HG03039 (cell line): Measurements from ENCODE around the gene CSK.

ENCODE experiments used
- ATAC-seq: cut with Tn5 transposase; IDR thresholded peaks from one replicate; pipeline ENCODE4 v1.9.1; 2021; ENCODE audit warnings: mild to moderate bottlenecking, moderate library complexity; ENCODE audit not compliant: unreplicated experiment

The CSK gene

DNA sequence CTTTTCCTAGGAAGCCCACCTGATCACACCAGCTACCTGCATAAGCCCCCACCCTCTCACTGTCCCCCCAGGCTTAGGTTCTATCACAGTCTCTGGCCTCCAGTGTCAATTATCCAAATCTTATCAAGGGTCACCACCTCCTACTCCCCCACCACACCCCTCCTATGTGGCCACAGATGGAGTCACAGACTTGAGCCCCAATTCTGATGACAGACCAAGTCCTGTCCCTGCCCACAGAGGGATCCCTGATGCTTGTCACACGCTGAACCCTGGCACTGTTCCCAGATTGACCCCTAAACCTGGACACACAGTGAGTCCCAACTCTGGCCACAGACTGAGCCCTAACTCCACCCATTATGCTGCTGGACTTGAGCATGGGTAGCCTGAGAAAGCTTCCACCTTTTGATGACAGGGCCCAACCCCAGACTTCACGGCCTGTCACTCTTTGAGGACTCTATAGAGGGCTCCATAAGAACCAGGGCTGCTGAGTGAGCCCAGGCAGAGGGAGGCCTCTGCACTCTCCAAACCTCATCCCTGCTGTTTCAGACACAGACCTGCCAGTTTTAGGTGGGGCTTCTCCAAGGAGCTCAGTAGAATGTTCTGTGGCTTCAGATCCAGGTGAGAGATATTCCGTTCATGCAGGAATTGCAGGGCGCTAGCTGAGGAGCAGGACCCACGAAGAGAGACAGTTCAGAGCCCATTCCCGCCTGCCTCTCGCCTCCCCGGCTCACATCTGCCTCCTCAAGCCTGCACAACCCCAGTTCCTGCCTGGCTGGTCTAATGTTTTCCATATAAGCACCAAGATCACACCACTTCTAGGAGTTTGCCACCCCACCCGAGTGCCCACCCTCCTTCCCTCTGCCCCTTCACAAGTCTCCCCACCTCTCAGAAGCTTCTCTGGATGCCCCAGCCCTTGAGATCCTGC is 59.2 kb downstream of the CSK start:
- no peak for ATAC-seq

- no peak for ATAC-seq
Measured at GRCh38 chr15:74841891-74842373, 60.1 kb downstream of the CSK start.

DNA sequence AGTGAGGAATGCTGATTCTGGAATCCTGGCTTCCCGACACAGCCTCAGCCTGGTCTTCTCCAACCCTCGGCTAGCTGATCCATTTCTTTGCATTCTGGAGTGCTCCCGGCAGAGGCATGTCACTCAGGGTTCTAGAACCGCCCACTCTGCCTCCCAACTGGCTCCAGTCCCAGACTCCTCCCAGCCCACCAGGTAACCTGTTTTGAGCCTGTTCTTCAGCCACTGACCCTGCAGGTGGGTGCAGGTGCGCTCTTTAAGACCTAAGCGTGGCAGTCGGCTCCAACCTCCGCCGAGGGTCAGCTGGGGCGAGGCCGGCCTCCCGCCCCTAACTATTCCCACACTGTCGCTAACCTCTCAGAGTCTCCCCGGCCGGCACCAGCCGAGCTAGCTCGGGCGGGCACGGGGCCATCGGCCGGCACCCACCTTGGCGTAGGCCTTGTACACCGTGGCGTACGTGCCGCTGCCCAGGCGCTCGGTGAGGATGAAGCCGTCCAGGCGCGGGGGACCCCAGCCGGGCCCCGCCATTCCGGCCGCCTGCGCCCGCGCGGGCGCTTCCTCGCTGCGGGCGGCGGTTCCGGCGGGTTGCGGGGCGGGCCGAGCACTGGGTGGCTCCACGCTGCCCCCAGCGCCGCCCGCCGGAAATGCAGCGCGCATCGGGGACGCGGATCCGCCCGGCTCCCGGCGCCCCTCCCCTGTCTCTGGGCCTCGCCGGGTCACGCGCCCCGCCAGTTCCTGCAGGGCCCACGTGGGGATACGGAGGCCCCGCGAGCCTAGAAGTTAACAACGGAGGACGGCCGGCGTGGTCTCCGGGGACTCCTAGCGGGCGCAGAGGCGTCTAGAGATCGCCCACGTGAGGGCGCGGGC is 60.9 kb downstream of the CSK start, which contains the start of gene ULK3:
Gene ULK3 (minus strand): TSS at position 576 of the 864 bp plus-strand sequence. CDS start 51 bp downstream, at position 525.
- ATAC-seq = peak; percentile 66

DNA sequence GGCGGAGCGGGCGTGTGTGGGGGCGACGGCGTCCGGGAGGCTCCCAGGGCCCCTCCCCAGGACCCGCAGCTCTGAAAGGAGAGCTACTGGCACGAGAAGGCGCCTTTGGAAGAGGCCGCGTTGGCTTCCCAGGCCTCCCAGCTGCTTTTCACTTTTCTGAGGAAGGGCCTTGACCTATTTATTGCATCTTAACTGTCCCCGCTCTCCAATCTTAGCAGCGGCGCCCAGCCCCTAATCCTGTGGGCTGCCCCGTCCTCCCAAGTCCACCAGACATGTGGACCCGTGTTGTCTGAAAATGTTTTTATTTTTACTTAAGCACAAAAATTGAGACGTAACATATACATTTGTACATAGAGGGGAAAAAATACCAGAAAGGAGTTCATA is 61.6 kb downstream of the CSK start:
- no peak for ATAC-seq

DNA sequence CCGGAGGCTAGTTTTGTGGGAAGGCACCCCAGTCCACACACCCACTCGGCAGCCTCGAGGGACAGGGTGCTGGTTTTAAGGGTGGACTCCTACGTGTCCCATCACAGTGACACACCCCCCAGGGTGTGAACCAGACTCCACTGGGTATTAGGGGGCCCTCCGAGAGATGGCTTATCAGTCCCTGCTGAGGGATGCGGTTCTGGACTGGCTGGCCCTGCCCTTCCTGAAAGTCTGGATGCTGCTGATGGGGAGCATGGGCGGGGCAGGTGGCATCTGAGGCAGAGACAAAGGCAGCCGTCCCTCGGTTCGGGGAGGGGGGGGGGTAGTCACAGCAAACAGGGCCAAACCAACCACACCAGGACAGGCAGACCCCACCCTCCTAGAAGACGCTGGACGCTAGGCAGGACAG is 62.0 kb downstream of the CSK start:
- no peak for ATAC-seq

DNA sequence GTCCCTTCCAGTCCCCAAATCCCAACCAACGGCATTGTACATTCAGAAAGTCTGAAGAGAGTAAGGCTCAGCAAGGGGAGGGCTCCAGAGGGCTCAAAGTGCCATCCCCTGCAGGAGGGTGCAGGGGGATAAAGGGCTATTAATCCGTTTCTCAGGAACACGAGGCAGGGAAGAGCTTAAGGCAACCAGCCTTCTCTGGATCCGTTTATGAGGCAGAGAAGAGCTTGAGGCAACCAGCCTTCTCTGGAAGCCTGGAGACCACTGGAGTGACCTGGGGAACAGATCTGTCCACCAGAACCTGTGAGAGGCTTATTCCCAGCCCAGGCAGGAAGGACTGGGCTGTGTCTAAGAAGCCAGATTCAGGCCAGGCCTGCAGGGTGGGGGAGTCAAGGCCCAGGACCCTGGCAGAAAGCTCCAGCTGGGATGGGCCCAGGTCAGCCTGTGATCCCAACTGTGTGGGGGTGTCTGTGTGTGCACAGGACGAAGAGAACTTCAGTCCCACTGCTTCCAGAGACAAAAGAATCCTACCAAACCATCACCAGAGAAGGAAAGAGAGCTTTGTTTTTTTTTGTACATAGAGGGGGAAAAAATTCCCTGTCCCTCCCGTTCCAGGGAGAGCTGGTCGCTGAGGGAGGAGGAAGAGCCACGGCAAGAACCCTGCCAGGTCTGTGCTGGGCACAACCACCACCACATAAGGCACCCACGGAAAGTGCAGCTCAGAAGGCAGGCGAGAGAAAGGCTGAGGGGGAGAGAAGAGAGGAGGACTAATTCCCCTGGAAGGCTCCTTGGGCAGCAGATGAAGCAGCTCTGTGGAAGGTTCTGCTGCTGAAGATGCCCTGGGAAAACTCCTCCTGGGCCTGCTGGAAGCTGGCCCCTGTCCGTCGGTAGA is 62.7 kb downstream of the CSK start:
- ATAC-seq = no peak

DNA sequence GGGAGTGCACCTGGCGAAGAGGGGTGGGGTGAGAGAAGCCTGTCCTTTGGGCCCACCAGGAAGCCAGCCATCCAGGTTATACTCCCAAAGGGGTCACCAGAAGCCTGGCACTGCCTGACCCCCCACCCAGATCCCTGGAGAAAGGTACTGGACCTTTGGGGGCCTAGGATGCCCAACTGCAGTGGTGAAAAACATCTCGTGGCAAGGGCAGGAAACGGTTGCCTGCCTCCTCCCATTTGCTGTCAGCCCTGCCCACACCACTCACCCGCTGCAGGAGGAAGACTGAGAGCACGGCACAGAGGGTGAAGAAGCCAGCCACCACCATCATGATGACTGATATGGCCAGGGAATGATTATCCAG is 63.3 kb downstream of the CSK start:
- no peak for ATAC-seq

DNA sequence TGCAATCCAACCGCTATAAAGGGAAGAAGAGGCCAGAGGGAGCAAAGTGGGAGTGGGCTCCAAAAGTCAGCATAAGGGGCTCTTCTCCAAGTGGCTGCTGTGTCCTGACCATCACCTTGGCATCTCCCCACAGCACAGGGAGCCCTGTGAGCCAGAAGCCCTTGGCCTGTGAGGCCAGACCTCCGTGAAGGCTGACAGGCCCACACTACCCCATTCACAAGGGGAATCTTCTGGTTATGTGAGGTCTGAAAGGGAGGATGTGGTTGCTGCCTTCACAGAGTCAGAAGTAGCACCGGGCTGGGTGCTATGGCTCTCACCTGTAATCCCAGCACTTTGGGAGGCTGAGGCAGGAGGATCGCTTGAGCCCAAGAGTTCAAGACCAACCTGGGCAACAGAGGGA is 63.7 kb downstream of the CSK start:
- no peak for ATAC-seq

DNA sequence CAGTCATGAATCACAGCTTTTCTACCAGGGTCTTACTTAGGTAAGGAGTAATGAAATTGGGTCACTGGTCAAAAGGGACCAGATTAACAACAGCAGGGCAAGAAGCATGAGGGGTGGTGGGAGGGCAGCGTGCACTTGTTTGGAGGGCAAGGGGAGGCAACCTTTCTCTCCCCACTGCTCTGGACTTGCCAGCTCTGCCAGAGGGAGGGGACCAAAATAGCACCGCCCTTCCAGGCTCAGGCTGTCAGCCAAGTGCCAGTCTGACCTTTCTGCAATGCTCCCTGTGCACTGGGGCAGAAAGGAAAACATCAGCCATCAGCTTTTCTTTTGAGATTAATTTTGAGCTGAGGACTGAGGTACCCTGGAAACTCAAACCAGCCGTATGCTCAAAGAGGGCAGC is 65.6 kb downstream of the CSK start:
- no peak for ATAC-seq

- no peak for ATAC-seq
Measured at GRCh38 chr15:74850393-74850792, 68.5 kb downstream of the CSK start.

GRCh38 chr15:74851960-74852359 is 70.1 kb downstream of the CSK start:
- ATAC-seq = no peak
